ENCODE measurements around the gene FIBCD1.

The FIBCD1 gene

GRCh38 chr9:130854092-130854491, 85.0 kb downstream of the FIBCD1 start:
- no peak for FAIRE-seq

DNA sequence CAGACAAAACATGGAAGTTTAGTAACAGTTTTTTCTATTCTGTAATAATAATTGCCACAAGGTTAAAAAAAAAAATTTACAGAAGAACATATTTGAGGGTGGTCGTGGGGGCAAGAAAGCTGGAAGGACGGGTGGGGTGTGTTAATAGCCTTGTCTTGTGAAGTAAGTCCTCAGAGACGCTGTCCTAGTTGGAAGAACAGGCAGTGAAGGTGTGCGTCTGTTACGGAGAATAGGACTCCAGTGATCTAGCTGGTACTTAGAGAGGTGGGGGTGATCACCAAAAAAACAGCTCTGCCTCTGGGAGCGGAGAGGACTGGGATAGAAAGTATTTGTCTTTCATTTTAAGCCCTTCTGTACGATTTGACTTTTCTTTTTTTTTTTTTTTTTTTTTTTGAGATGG, 86.2 kb downstream of the FIBCD1 start:
- FAIRE-seq: no peak

Data from colon (tissue), 2 donors.